ENCODE results near the gene UTP25.

The UTP25 gene

GRCh38 chr1:209805875-209806760 lies 21.7 kb upstream of the UTP25 start, which contains the start of gene IRF6:
Gene IRF6, minus strand, starts transcription at chr1:209806142. Its CDS starts 4,729 bp downstream, at chr1:209801413.
- in situ Hi-C loops (cut with MboI; ENCODE audit: low pct_unique_long_range_greater_than_20kb, low sequenced_read_pairs, unreplicated experiment): no loop called here
- DNase-seq (ENCODE audit: low spot score): peak; percentile 86
- no peak for TF ChIP-seq CTCF (IDR thresholded peaks at IDR 0.05; ENCODE audit: extremely low read depth, insufficient read depth, missing control alignments)

- DNase-seq (ENCODE audit: low spot score): peak; percentile 31
- in situ Hi-C loops (cut with MboI; ENCODE audit: low pct_unique_long_range_greater_than_20kb, low sequenced_read_pairs, unreplicated experiment): no loop called here
- no peak for TF ChIP-seq CTCF (IDR thresholded peaks at IDR 0.05; ENCODE audit: extremely low read depth, insufficient read depth, missing control alignments)
Observed at GRCh38 chr1:209807509-209807908, 20.3 kb upstream of the UTP25 start.

GRCh38 chr1:209808059-209808581 lies 19.7 kb upstream of the UTP25 start:
- in situ Hi-C loops (cut with MboI; ENCODE audit: low pct_unique_long_range_greater_than_20kb, low sequenced_read_pairs, unreplicated experiment): no loop called here
- no peak for TF ChIP-seq CTCF (IDR thresholded peaks at IDR 0.05; ENCODE audit: extremely low read depth, insufficient read depth, missing control alignments)
- DNase-seq (ENCODE audit: low spot score): no peak

- TF ChIP-seq CTCF (IDR thresholded peaks at IDR 0.05; ENCODE audit: extremely low read depth, insufficient read depth, missing control alignments): no peak
- DNase-seq (ENCODE audit: low spot score): no peak
- in situ Hi-C loops (cut with MboI; ENCODE audit: low pct_unique_long_range_greater_than_20kb, low sequenced_read_pairs, unreplicated experiment): no loop called here
Observed at GRCh38 chr1:209809611-209810010, 18.2 kb upstream of the UTP25 start.

- DNase-seq (ENCODE audit: low spot score): no peak
- no peak for TF ChIP-seq CTCF (IDR thresholded peaks at IDR 0.05; ENCODE audit: extremely low read depth, insufficient read depth, missing control alignments)
- in situ Hi-C loops (cut with MboI; ENCODE audit: low pct_unique_long_range_greater_than_20kb, low sequenced_read_pairs, unreplicated experiment): no loop called here
Observed at GRCh38 chr1:209810783-209811182, 17.0 kb upstream of the UTP25 start.

- in situ Hi-C loops (cut with MboI; ENCODE audit: low pct_unique_long_range_greater_than_20kb, low sequenced_read_pairs, unreplicated experiment): no loop called here
- TF ChIP-seq CTCF (IDR thresholded peaks at IDR 0.05; ENCODE audit: extremely low read depth, insufficient read depth, missing control alignments): no peak
- DNase-seq (ENCODE audit: low spot score): no peak
Observed at GRCh38 chr1:209813902-209814301, 13.9 kb upstream of the UTP25 start.
